Neural crest cell (in vitro differentiated cells): Measurements from ENCODE around the gene RBM5. TPM values are rescaled to one million over a fixed set of nuclear protein-coding genes. Genes with fewer than 3 reads are reported as not detected.
A peak's percentile ranks its signal among the peaks of the same experiment; 100 is the strongest.

Experiments used
- DNase-seq: peaks from one replicate; pipeline ENCODE4 v3.0.0; 2021; ENCODE audit warnings: low read depth, mixed read lengths, low spot score
- H3K27ac Mint-ChIP-seq: one replicate; pipeline ENCODE4 v1.8.0; 2021; ENCODE audit warnings: mild to moderate bottlenecking, mixed read lengths; ENCODE audit not compliant: unreplicated experiment
- H3K27me3 Mint-ChIP-seq: 2 replicates; pipeline ENCODE4 v1.8.0; 2021; ENCODE audit warnings: low read depth, mild to moderate bottlenecking, mixed read lengths
- H3K36me3 Mint-ChIP-seq: 2 replicates; pipeline ENCODE4 v1.8.0; 2021; ENCODE audit warnings: low read depth, mild to moderate bottlenecking, mixed read lengths
- H3K4me1 Mint-ChIP-seq: 2 replicates; pipeline ENCODE4 v1.8.0; 2021; ENCODE audit warnings: mixed read lengths
- H3K4me3 Mint-ChIP-seq: one replicate; pipeline ENCODE4 v1.8.0; 2021; ENCODE audit warnings: mild to moderate bottlenecking, mixed read lengths
- H3K9me3 Mint-ChIP-seq: 2 replicates; pipeline ENCODE4 v1.8.0; 2021; ENCODE audit warnings: mixed read lengths
- CTCF ChIP-seq: fragments of 200-600 bp; sonication (generic); conservative IDR thresholded peaks from 2 replicates; pipeline ENCODE4 v1.5.0; 2021; ENCODE audit warnings: antibody characterized with exemption, mild to moderate bottlenecking
- long read RNA-seq: library from polyadenylated mRNA; unstranded; transcript quantifications from one replicate; pipeline ENCODE4 v2.0.0, GENCODE V29; 2020
- total RNA-seq: library from RNA; stranded (reverse); gene quantifications from 2 replicates; pipeline ENCODE4 v1.2.1, GENCODE V29; 2021

RBM5 gene
- total RNA-seq = 193 and 213 TPM in 2 replicates
- long read RNA-seq, transcript RBM5-214 (5 exons, 2,716 nt) = minor isoform, 32 of 256 reads
- long read RNA-seq, transcript RBM5-201 (25 exons, 3,188 nt) = major isoform, 115 of 256 reads
- long read RNA-seq, partial matches to known transcripts = 51 of 256 reads
- long read RNA-seq, other reads (novel, unspliced or antisense) = 57 of 256 reads

- peak; percentile 85 for DNase-seq
- peaks cover 24% of the 10 kb centered on the region for H3K36me3 Mint-ChIP-seq
- TF ChIP-seq CTCF = no peak
- peaks cover 25% of the 10 kb centered on the region for H3K4me1 Mint-ChIP-seq
- peak within 1 kb of the TSS; percentile 98 for H3K4me3 Mint-ChIP-seq
- no peaks in the 10 kb centered on the region for H3K27me3 Mint-ChIP-seq
- peak within 1 kb of the TSS; percentile 98 for H3K27ac Mint-ChIP-seq
- H3K9me3 Mint-ChIP-seq = peaks cover 3% of the 10 kb centered on the region
Observed at GRCh38 chr3:50088725-50089608, at the start of gene RBM5. Gene RBM5, plus strand, starts transcription at chr3:50088919. Its CDS starts 1,516 bp downstream, at chr3:50090435.

DNA sequence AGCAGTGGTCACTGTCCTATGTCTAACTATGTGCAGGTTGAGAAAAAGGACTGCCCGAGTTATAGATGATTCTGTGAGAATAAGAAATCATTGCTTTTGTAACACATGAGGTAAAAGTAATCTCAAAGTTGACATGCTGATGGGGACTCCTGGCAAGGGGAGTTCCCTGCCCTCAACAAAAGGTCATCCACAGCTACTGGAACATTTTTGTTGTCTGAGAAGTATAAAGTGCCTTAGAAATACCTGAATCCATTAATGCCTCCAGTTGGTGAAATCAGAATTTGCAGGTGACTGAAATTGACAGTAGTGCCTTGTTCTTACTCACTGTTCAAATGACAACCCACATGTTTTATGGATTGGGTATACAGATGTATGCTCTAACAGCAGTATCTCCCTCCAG is 43.7 kb upstream of the RBM5 start:
- H3K27me3 Mint-ChIP-seq = no peaks in the 10 kb centered on the region
- no peak overlapping the region for H3K4me3 Mint-ChIP-seq
- no peaks in the 10 kb centered on the region for H3K9me3 Mint-ChIP-seq
- no peak overlapping the region for H3K27ac Mint-ChIP-seq
- peaks cover 7% of the 10 kb centered on the region for H3K4me1 Mint-ChIP-seq
- no peak for TF ChIP-seq CTCF
- DNase-seq = no peak
- peaks cover 10% of the 10 kb centered on the region for H3K36me3 Mint-ChIP-seq

GRCh38 chr3:50047426-50047825 is 41.3 kb upstream of the RBM5 start:
- TF ChIP-seq CTCF = no peak
- no peak for DNase-seq
- Mint-ChIP-seq H3K4me3 (no peak overlapping the region), H3K4me1 (peaks cover 14% of the 10 kb centered on the region), H3K36me3 (peaks cover 18% of the 10 kb centered on the region), H3K27me3 (no peaks in the 10 kb centered on the region), H3K9me3 (peaks cover 3% of the 10 kb centered on the region), H3K27ac (no peak overlapping the region)

DNA sequence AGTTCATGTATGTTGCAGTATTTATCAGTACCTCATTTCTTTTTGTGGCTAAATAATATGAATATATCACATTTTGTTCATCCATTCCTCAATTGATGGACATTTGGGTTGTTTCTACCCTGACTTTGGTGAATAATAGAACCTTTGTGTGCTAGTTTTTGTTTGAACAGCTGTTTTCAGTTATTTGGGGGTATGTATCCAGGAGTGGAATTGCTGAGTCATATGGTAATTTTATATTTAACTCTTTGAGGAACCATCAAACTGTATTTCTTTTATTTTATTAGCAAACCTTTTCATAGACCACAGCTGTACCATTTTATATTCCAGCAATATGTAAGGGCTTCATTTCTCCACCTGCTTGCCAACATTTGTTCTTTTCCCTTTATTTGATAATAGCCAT is 38.4 kb upstream of the RBM5 start:
- DNase-seq = no peak
- TF ChIP-seq CTCF = no peak
- Mint-ChIP-seq H3K4me1 (peaks cover 9% of the 10 kb centered on the region), H3K4me3 (no peak overlapping the region), H3K9me3 (peaks cover 3% of the 10 kb centered on the region), H3K27ac (peak overlapping the region; percentile 3), H3K27me3 (no peaks in the 10 kb centered on the region), H3K36me3 (peaks cover 20% of the 10 kb centered on the region)

DNA sequence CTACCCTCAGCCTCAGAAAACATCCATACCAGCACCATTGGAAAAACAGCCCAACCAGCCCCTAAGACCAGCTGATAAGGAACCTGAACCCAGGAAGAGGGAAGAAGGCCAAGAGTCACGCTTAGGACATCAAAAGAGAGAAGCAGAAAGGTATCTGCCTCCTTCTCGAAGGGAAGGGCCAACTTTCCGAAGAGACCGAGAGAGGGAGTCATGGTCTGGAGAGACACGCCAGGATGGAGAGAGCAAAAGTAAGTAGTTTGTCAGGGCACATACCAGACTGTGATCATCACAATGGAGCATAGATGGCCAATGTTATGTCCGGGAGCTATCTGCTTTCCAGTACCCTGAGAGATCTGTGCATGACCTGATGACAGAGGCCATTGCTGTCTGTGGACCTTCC is 31.0 kb upstream of the RBM5 start:
- Mint-ChIP-seq H3K27me3 (no peaks in the 10 kb centered on the region), H3K27ac (no peak overlapping the region), H3K4me3 (no peak overlapping the region), H3K4me1 (no peaks in the 10 kb centered on the region), H3K9me3 (no peaks in the 10 kb centered on the region), H3K36me3 (peaks cover 38% of the 10 kb centered on the region)
- DNase-seq = no peak
- no peak for TF ChIP-seq CTCF
